Measurements from ENCODE around the gene EPHA10. TPM values are rescaled to one million over a fixed set of nuclear protein-coding genes. Genes with fewer than 3 reads are reported as not detected.

Gene EPHA10
- total and polyA plus RNA-seq, 4 donors = under 0.01 to 0.09 (median 0.03) TPM; not detected in 1

- no peak overlapping the region for H3K4me3 ChIP-seq (ENCODE audit: low read depth in 1 of 3, low read length in 3 of 3)
- H3K9me3 ChIP-seq (ENCODE audit: control insufficient read depth in 4 of 4, low read length in 3 of 4) = no peaks in the 10 kb centered on the region
- TF ChIP-seq HNF4A (conservative IDR thresholded peaks at IDR 0.05) = no peak
- no peak for TF ChIP-seq SP1 (IDR thresholded peaks at IDR 0.05)
- TF ChIP-seq ZBTB33 (IDR thresholded peaks at IDR 0.05) = no peak
- no peak for TF ChIP-seq REST (IDR thresholded peaks at IDR 0.05)
- no peak for TF ChIP-seq RAD21 (IDR thresholded peaks at IDR 0.05)
- no peak for TF ChIP-seq MAX (IDR thresholded peaks at IDR 0.05)
- no peak for TF ChIP-seq FOXA1 (IDR thresholded peaks at IDR 0.05)
- TF ChIP-seq GABPA (IDR thresholded peaks at IDR 0.05 in 1 of 2, conservative IDR thresholded peaks at IDR 0.05 in 1 of 2) = no peak
- TF ChIP-seq RXRA (IDR thresholded peaks at IDR 0.05) = no peak
- no peak for TF ChIP-seq CTCF (IDR thresholded peaks at IDR 0.05; ENCODE audit: low read depth, low read length, missing input control)
- no peak for TF ChIP-seq JUND (IDR thresholded peaks at IDR 0.05)
- TF ChIP-seq NR2F2 (IDR thresholded peaks at IDR 0.05) = no peak
- TF ChIP-seq FOXA2 (IDR thresholded peaks at IDR 0.05) = no peak
- TF ChIP-seq EGR1 (IDR thresholded peaks at IDR 0.05; ENCODE audit: low read depth in 2 of 2) = no peak
- no peaks in the 10 kb centered on the region for H3K4me1 ChIP-seq (ENCODE audit: control insufficient read depth in 4 of 4, insufficient read depth in 4 of 4, low read length in 3 of 4)
- DNase-seq (ENCODE audit: low spot score) = no peak
- 83% methylated on average over 11 of the region's 11 CpGs for WGBS
- H3K36me3 ChIP-seq (ENCODE audit: control insufficient read depth in 4 of 4, insufficient read depth in 3 of 4, low read depth in 1 of 4, low read length in 3 of 4) = no peaks in the 10 kb centered on the region
- H3K27me3 ChIP-seq (ENCODE audit: control insufficient read depth in 4 of 4, insufficient read depth in 4 of 4, low read length in 3 of 4) = peaks cover 0 to 2% (median 0%) of the 10 kb centered on the region in 4 donors
- H3K27ac ChIP-seq (ENCODE audit: low read depth in 1 of 2, low read length in 2 of 2) = no peak overlapping the region
- H3K9ac ChIP-seq (ENCODE audit: low read depth in 1 of 2, low read length in 2 of 2) = no peak overlapping the region
Measured at GRCh38 chr1:37666241-37666867, 98.6 kb downstream of the EPHA10 start.

Small RNA genes lying within 50 kb of the gene (small RNA-seq; reads per million reads assigned to genes)
- gene RF00019 = not detected

Other genes with a start within 250 kb of the EPHA10 start
- 1 to 10 TPM; 7.9 to 9.7 TPM for gene SNIP1, start 210.8 kb downstream of the EPHA10 start, total RNA-seq
- gene SNIP1, start 210.8 kb downstream of the EPHA10 start, polyA plus RNA-seq = 1 to 10 TPM; 1.8 to 2.8 TPM
- 1 to 10 TPM; 1.5 to 3.1 TPM for gene DNALI1, start 208.2 kb downstream of the EPHA10 start, total RNA-seq
- 1 to 10 TPM; 5.2 to 8.6 TPM for gene DNALI1, start 208.2 kb downstream of the EPHA10 start, polyA plus RNA-seq
- 10 to 100 TPM; 27.6 to 29.2 TPM for gene GNL2, start 169.2 kb downstream of the EPHA10 start, total RNA-seq
- 10 to 100 TPM; 14.8 to 15.0 TPM for gene GNL2, start 169.2 kb downstream of the EPHA10 start, polyA plus RNA-seq
- gene RSPO1, start 130.2 kb downstream of the EPHA10 start, total RNA-seq = under 1 TPM; 0.08 to 0.14 TPM
- gene RSPO1, start 130.2 kb downstream of the EPHA10 start, polyA plus RNA-seq = under 1 TPM in 1 of 2 donors, not detected in 1; 0.06 TPM
- gene CDCA8, start 72.6 kb downstream of the EPHA10 start, total RNA-seq = 10 to 100 TPM in 1 of 2 donors, under 1 TPM in 1; 0.25 to 16.5 TPM
- gene CDCA8, start 72.6 kb downstream of the EPHA10 start, polyA plus RNA-seq = 1 to 10 TPM in 1 of 2 donors, under 1 TPM in 1; 0.53 to 2.3 TPM
- gene MANEAL, start 28.7 kb upstream of the EPHA10 start, total RNA-seq = 1 to 10 TPM; 1.0 to 1.8 TPM
- gene MANEAL, start 28.7 kb upstream of the EPHA10 start, polyA plus RNA-seq = 1 to 10 TPM in 1 of 2 donors, under 1 TPM in 1; 0.96 to 6.2 TPM
- 10 to 100 TPM in 1 of 2 donors, 1 to 10 TPM in 1; 4.5 to 12.5 TPM for gene C1orf122, start 42.7 kb upstream of the EPHA10 start, total RNA-seq
- gene C1orf122, start 42.7 kb upstream of the EPHA10 start, polyA plus RNA-seq = 10 to 100 TPM; 24.0 to 45.1 TPM
- gene YRDC, start 43.1 kb upstream of the EPHA10 start, total RNA-seq = 1 to 10 TPM; 9.3 to 9.4 TPM
- 1 to 10 TPM; 4.4 to 9.8 TPM for gene YRDC, start 43.1 kb upstream of the EPHA10 start, polyA plus RNA-seq
- 1 to 10 TPM; 3.2 to 3.3 TPM for gene MTF1, start 94.5 kb upstream of the EPHA10 start, total RNA-seq
- gene MTF1, start 94.5 kb upstream of the EPHA10 start, polyA plus RNA-seq = 1 to 10 TPM; 2.3 to 2.8 TPM
- gene INPP5B, start 181.9 kb upstream of the EPHA10 start, total RNA-seq = 10 to 100 TPM; 21.3 to 30.9 TPM
- 1 to 10 TPM; 5.0 to 5.9 TPM for gene INPP5B, start 181.9 kb upstream of the EPHA10 start, polyA plus RNA-seq
- 10 to 100 TPM; 30.2 to 39.6 TPM for gene SF3A3, start 224.9 kb upstream of the EPHA10 start, total RNA-seq
- gene SF3A3, start 224.9 kb upstream of the EPHA10 start, polyA plus RNA-seq = 10 to 100 TPM; 16.6 to 21.2 TPM
- 1 to 10 TPM; 2.7 to 4.2 TPM for gene FHL3, start 240.4 kb upstream of the EPHA10 start, total RNA-seq
- 1 to 10 TPM; 1.7 to 2.9 TPM for gene FHL3, start 240.4 kb upstream of the EPHA10 start, polyA plus RNA-seq
- gene UTP11, start 247.6 kb upstream of the EPHA10 start, total RNA-seq = 10 to 100 TPM; 11.0 to 17.8 TPM
- gene UTP11, start 247.6 kb upstream of the EPHA10 start, polyA plus RNA-seq = 10 to 100 TPM; 11.0 to 12.6 TPM

Measured in liver (tissue), 10 donors.